ENCODE measurements around the gene MAP1LC3B2.

Gene MAP1LC3B2

DNA sequence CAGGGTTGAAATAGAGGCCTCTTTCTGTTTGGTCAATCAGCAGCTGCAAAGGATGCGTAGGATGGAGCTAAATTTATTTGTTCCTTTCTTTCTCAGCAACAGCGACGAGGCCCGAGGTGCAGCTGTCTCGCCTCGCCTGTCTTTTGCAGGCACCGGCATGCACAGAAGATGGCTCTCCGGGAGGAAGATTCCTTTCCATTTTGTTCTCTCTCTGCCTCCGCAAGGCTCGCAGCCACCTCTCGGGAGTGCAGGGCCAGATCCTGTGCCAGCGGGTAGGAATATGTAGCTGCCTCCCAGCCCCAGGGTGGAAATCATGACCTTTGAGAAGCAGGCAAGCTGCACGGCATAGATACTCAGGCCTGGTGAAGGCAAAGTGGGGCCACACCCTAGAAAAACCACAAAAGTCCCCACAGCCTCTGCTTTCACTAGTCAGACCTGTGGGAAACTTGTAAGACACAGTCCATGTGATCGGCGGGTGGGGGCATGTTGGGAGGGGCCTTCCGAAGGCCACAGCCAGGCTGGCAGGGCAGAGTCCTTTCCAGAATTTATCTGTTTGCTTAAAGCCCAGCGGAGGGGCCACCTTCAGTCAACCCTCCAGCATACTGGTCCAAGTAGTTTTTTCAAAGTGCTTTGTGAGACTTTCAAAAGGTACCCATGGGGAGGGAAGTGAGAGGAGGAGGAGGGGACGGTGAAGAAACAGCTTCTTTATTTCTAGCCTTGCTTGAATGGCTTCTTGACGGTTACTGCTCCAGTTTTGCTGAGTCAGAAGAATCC lies at the start of gene MAP1LC3B2:
TSS of gene MAP1LC3B2 (plus strand) at position 220 of the 774 bp plus-strand sequence. CDS start 16,562 bp downstream, outside the sequence.
- peak; percentile 30 to 48 for DNase-seq (ENCODE audit: low read depth in 2 of 2)

DNA sequence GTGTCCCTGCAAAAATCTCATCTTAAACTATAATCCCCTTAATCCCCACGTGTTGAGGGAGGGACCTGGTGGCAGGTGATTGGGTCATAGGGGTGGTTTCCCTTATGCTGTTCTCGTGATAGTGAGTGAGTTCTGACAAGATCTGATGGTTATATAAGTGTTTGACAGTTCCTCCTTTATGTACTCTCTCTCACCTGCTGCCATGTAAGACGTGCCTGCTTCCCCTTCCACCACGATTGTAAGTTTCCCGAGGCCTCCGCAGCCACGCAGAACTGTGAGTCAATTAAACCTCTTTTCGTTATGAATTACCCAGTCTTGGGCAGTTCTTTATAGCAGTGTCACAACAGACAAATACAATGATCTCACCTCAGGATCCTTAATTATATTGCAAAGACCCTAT lies 45.2 kb upstream of the MAP1LC3B2 start:
- no peak for DNase-seq (ENCODE audit: low read depth in 2 of 2)

- DNase-seq (ENCODE audit: low read depth in 2 of 2): no peak
Observed at GRCh38 chr12:116515684-116516083, 43.5 kb upstream of the MAP1LC3B2 start.

- no peak for DNase-seq (ENCODE audit: low read depth in 2 of 2)
Observed at GRCh38 chr12:116516657-116517056, 42.5 kb upstream of the MAP1LC3B2 start.

GRCh38 chr12:116517431-116518045 lies 41.6 kb upstream of the MAP1LC3B2 start:
- DNase-seq (ENCODE audit: low read depth in 2 of 2): no peak

- DNase-seq (ENCODE audit: low read depth in 2 of 2): no peak
Observed at GRCh38 chr12:116520225-116520760, 38.9 kb upstream of the MAP1LC3B2 start.

GRCh38 chr12:116520801-116521471 lies 38.2 kb upstream of the MAP1LC3B2 start:
- DNase-seq (ENCODE audit: low read depth in 2 of 2): no peak

GRCh38 chr12:116524311-116524710 lies 34.9 kb upstream of the MAP1LC3B2 start:
- DNase-seq (ENCODE audit: low read depth in 2 of 2): no peak

DNA sequence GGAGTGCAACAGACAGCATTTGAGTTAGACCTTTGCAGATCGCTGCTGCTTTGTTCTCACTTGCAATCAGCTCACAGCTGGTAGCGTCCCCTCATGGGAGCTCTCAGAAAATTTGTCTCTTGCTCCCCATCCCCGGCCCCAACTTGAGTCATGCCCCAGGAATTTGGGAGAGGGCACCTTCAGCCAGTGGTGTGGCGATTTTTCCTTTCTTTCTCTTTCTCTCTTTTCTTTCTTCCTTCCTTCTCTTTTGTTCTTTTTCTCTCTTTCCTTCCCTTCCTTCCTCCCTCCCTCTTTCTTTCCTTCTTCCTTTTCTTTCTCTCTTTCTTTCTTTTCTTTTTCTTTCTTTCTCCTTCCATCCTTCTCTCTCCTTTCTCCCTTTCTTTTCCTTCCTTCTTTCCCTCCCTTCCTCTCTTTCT lies 34.2 kb upstream of the MAP1LC3B2 start:
- DNase-seq (ENCODE audit: low read depth in 2 of 2): no peak

GRCh38 chr12:116525418-116526001 lies 33.7 kb upstream of the MAP1LC3B2 start:
- no peak for DNase-seq (ENCODE audit: low read depth in 2 of 2)

GRCh38 chr12:116528065-116528464 lies 31.1 kb upstream of the MAP1LC3B2 start:
- no peak for DNase-seq (ENCODE audit: low read depth in 2 of 2)

GRCh38 chr12:116528498-116528897 lies 30.7 kb upstream of the MAP1LC3B2 start:
- DNase-seq (ENCODE audit: low read depth in 2 of 2): no peak

DNA sequence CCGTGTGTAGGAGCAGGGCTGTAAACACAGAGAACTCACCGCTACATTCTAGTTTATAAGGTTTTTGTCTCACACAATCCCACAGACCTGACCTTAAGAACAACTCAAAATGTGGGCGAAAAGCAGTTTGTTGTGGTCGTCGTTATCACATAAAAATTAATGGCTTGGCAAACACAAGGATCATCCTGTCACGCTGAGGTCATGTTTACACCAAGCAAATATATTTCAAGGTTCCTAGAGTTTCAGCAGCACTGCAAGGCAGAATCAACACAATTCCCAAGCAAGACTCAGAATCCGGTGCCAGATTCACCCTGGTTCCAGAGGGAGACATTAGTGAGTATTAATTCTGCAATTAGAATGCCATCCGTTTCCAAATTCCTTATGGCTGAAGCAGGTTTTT lies 30.1 kb upstream of the MAP1LC3B2 start:
- no peak for DNase-seq (ENCODE audit: low read depth in 2 of 2)

DNA sequence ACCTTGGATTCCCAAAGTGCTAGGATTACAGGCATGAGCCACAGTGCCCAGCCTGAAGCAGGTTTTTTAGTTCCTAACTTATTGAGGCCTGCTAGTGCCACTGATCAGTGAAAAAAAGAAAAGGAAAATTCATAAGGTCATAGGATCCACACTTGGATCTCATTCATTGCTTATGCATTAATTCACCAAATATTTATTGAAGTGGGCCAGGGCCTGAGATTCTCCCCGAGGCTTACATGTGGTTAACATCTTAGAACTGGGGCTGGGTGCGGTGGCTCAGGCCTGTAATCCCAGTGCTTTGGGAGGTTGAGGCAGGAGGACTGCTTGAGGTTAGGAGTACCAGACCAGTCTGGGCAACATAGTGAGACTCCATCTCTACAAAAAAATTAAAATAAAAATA lies 29.5 kb upstream of the MAP1LC3B2 start:
- no peak for DNase-seq (ENCODE audit: low read depth in 2 of 2)

- DNase-seq (ENCODE audit: low read depth in 2 of 2): no peak
Observed at GRCh38 chr12:116532428-116532827, 26.8 kb upstream of the MAP1LC3B2 start.

DNA sequence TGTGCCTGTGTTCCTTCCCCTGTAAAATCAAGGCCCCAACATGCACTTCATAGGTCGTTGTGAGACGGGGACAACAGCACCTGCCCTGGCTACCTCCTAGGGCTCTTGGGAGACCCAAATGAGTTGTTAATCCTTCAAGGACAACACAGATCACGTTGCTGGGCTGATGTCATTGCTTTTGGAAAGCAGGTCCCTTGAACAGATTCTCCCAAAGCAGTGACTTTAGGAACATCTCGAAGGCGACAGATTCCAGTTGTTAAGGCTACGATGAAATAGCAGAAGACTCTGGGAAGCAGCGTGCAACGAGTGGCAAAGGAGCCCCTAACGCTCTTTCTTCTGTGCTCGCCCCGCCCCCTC lies 26.2 kb upstream of the MAP1LC3B2 start:
- no peak for DNase-seq (ENCODE audit: low read depth in 2 of 2)

DNA sequence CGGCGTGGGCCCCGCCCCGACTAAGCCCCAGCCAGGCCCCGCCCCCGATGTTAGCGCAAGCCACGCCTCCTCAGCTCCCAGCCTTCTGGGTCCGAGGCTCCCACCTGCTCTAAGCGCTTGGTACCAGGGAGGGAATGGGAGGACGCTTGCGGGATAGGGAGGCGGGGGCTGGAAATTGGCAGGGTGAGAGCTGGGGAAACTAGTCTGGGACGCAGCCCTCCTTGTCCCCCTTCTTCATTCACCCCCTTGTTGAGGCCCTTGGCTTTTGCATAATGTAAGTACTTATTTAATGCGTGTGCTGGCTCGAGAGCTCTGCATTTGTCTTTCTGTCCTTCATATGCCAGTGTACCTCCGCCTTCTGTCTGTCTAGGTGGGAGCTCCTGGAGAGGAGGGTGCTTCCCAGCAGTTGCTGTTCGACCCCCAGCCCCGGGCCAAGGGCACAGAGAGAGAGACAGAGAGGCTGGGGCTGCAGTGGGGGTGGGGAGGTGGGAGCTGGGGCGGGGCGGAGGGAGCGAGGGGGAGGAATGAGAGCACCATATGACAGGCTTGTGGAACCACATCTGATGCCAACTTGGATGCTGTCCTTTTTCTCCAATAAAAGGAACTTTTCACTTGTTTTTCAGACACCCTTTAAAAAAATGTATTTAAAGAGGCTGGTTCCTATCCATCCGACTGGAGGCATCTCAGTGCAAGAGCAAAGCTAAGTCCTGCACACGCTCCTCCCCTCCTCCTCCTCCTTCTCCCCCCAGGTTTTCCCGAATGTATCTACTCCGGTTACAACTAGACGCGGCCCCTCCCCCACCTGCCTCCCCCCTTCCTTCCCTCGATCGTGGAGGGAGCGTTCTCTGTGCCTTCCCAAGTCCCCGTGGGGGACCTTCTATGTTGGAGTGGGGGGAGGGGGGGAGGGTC lies 25.6 kb upstream of the MAP1LC3B2 start:
- DNase-seq (ENCODE audit: low read depth in 2 of 2): peak; percentile 71 to 76

- no peak for DNase-seq (ENCODE audit: low read depth in 2 of 2)
Observed at GRCh38 chr12:116534311-116535121, 24.7 kb upstream of the MAP1LC3B2 start.

DNA sequence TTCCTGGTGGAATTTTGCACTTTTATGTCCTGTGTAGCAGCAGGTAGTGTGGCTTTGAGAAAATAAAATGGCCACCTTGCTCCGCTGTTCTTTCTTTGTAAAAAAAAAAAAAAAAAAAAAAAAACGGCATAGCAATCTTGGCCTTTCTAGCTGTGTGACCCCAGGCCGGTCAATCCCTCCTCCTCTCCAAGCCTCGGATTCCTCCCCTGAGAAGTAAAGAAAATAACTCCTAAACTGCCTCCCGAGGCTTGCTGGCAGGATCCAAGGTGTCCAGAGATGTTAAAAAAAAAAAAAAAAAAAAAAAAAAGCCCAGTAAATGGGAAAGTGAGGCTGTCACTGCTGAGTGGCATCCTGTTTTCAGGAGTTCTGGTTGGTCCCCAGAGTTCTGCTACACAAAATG lies 23.9 kb upstream of the MAP1LC3B2 start:
- DNase-seq (ENCODE audit: low read depth in 2 of 2): no peak
